Panc1 (cell line): ENCODE measurements around the gene ATP7B. TPM values are rescaled to one million over a fixed set of nuclear protein-coding genes. Genes with fewer than 3 reads are reported as not detected.

Experiments used
- ATAC-seq: fragments of 200-7000 bp; cut with Tn5 transposase; 2 replicates; pipeline ENCODE4 v1.9.1; 2020; ENCODE audit warnings: mild to moderate bottlenecking, moderate library complexity
- BruUV-seq: library from RNA; stranded (reverse); fragments of 400-500 nt; replicated peaks from 2 replicates; lab custom pipeline; 2021; lab: Mats Ljungman, UMichigan
- CTCF ChIA-PET: fragments of 300-600 bp; sonication (Branson Sonifier 250); formaldehyde crosslinking; loops from one replicate; lab custom pipeline; 2022; ENCODE audit warnings: antibody characterized with exemption; lab: Charles Lee
- POLR2A ChIA-PET: fragments of 300-600 bp; sonication (Branson Sonifier 250); formaldehyde crosslinking; loops from one replicate; lab custom pipeline; 2022; ENCODE audit warnings: antibody characterized with exemption; lab: Charles Lee
- DNase-seq: peaks from one replicate; pipeline ENCODE4 v3.0.0-alpha.2; 2010; ENCODE audit warnings: low read depth, low spot score
- H3K27ac ChIP-seq: 2 replicates; pipeline ENCODE4 v1.5.1; 2011; ENCODE audit warnings: mild to moderate bottlenecking, low read length, inconsistent platforms
- H3K27me3 ChIP-seq: fragments of 200-500 bp; sonication (Bioruptor generic); 2 replicates; pipeline ENCODE4 v1.6.0; 2014; ENCODE audit warnings: low read length, inconsistent platforms; ENCODE audit not compliant: control insufficient read depth, insufficient read depth
- H3K36me3 ChIP-seq: fragments of 200-500 bp; sonication (Bioruptor generic); 2 replicates; pipeline ENCODE4 v1.5.1; 2014; ENCODE audit warnings: inconsistent platforms, mild to moderate bottlenecking, low read length, moderate library complexity; ENCODE audit not compliant: control insufficient read depth, insufficient read depth
- H3K4me1 ChIP-seq: 2 replicates; pipeline ENCODE4 v1.5.1; 2011; ENCODE audit warnings: inconsistent platforms, mild to moderate bottlenecking, low read length, moderate library complexity; ENCODE audit not compliant: control insufficient read depth, insufficient read depth
- H3K4me3 ChIP-seq, 2 experiments: 2 replicates each; pipeline ENCODE4 v1.5.1; 2011 to 2012; ENCODE audit warnings: low read depth in 2 of 2, low read length in 2 of 2, mild to moderate bottlenecking in 2 of 2, inconsistent platforms in 1 of 2, moderate library complexity in 1 of 2
- H3K9me3 ChIP-seq: fragments of 200-500 bp; sonication (Bioruptor generic); 2 replicates; pipeline ENCODE4 v1.5.1; 2014; ENCODE audit warnings: low read depth, mild to moderate bottlenecking, inconsistent platforms, low read length, moderate library complexity; ENCODE audit not compliant: control insufficient read depth, insufficient read depth
- CTCF ChIP-seq: fragments of 450-650 bp; IDR thresholded peaks from 2 replicates; pipeline ENCODE4 v1.5.1; 2017; ENCODE audit warnings: mild to moderate bottlenecking
- POLR2AphosphoS5 ChIP-seq: IDR thresholded peaks from 2 replicates; pipeline ENCODE4 v1.6.1; 2012; ENCODE audit warnings: mild to moderate bottlenecking, low read depth, low read length, moderate library complexity
- SIN3A ChIP-seq: IDR thresholded peaks from 2 replicates; pipeline ENCODE4 v1.6.1; 2012; ENCODE audit warnings: low read depth, mild to moderate bottlenecking, low read length, moderate library complexity, borderline replicate concordance; ENCODE audit not compliant: insufficient read depth
- TCF7L2 ChIP-seq: IDR thresholded peaks from 2 replicates; pipeline ENCODE4 v1.6.1; 2011; ENCODE audit warnings: mild to moderate bottlenecking, low read depth, low read length, inconsistent platforms
- in situ Hi-C: cut with HindIII; loops from 2 replicates; pipeline ENCODE4 v1.10.0; 2016; ENCODE audit warnings: low sequenced_read_pairs, low pct_unique_long_range_greater_than_20kb
- intact Hi-C: fragments of 100-400 bp; cut with micrococcal nuclease; formaldehyde crosslinking; loops from one replicate; pipeline ENCODE4 v1.10.0; 2022; ENCODE audit not compliant: unreplicated experiment
- total RNA-seq: library from RNA; stranded (reverse); gene quantifications from one replicate; pipeline ENCODE4 v1.2.1, GENCODE V29; 2021; ENCODE audit not compliant: unreplicated experiment
- TF ChIP-seq, protein P1 (sequence below), 2 experiments: IDR thresholded peaks; 2 replicates each; pipeline ENCODE4 v1.6.1; 2011 to 2012; ENCODE audit warnings: low read depth in 2 of 2, control low read depth in 1 of 2, low read length in 1 of 2, mild to moderate bottlenecking in 1 of 2, moderate library complexity in 1 of 2; ENCODE audit not compliant: insufficient read depth in 1 of 2

ATP7B gene
- total RNA-seq, 1 experiment from 2014 or later, result 19.6 TPM

GRCh38 chr13:51929699-51930098 lies 81.6 kb downstream of the ATP7B start:
- BruUV-seq, result no TSS peak
- Histone ChIP-seq H3K4me3 (no peak overlapping the region), H3K27ac (no peak overlapping the region), H3K4me1 (no peaks in the 10 kb centered on the region), H3K9me3 (no peaks in the 10 kb centered on the region), H3K27me3 (no peaks in the 10 kb centered on the region), H3K36me3 (no peaks in the 10 kb centered on the region)
- CTCF ChIA-PET, result interaction anchor here (0.5 kb wide), 1 partner anchor 207 kb away, joined by 3 read pairs; no protein-coding TSS in a partner anchor
- in situ Hi-C loops (no loop called here), intact Hi-C loops (no loop called here)
- no peak for ATAC-seq
- POLR2A ChIA-PET, result no interaction called here
- no peak for TF ChIP-seq SIN3A
- TF ChIP-seq TCF7L2, result no peak
- TF ChIP-seq, protein P1, sequence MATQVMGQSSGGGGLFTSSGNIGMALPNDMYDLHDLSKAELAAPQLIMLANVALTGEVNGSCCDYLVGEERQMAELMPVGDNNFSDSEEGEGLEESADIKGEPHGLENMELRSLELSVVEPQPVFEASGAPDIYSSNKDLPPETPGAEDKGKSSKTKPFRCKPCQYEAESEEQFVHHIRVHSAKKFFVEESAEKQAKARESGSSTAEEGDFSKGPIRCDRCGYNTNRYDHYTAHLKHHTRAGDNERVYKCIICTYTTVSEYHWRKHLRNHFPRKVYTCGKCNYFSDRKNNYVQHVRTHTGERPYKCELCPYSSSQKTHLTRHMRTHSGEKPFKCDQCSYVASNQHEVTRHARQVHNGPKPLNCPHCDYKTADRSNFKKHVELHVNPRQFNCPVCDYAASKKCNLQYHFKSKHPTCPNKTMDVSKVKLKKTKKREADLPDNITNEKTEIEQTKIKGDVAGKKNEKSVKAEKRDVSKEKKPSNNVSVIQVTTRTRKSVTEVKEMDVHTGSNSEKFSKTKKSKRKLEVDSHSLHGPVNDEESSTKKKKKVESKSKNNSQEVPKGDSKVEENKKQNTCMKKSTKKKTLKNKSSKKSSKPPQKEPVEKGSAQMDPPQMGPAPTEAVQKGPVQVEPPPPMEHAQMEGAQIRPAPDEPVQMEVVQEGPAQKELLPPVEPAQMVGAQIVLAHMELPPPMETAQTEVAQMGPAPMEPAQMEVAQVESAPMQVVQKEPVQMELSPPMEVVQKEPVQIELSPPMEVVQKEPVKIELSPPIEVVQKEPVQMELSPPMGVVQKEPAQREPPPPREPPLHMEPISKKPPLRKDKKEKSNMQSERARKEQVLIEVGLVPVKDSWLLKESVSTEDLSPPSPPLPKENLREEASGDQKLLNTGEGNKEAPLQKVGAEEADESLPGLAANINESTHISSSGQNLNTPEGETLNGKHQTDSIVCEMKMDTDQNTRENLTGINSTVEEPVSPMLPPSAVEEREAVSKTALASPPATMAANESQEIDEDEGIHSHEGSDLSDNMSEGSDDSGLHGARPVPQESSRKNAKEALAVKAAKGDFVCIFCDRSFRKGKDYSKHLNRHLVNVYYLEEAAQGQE (IDR thresholded peaks at IDR 0.05; ENCODE audit: insufficient read depth in 1 of 2, low read depth in 2 of 2, low read length in 1 of 2), result no peak
- no peak for DNase-seq

GRCh38 chr13:51928231-51928630 lies 83.0 kb downstream of the ATP7B start:
- H3K4me3 ChIP-seq, result no peak overlapping the region
- no peaks in the 10 kb centered on the region for H3K36me3 ChIP-seq
- ATAC-seq, result no peak
- in situ Hi-C loops (no loop called here), intact Hi-C loops (no loop called here)
- H3K9me3 ChIP-seq, result no peaks in the 10 kb centered on the region
- no peaks in the 10 kb centered on the region for H3K27me3 ChIP-seq
- BruUV-seq, result no TSS peak
- no peak overlapping the region for H3K27ac ChIP-seq
- no peaks in the 10 kb centered on the region for H3K4me1 ChIP-seq
- TF ChIP-seq SIN3A, result no peak
- TF ChIP-seq, protein P1 (IDR thresholded peaks at IDR 0.05; ENCODE audit: insufficient read depth in 1 of 2, low read depth in 2 of 2, low read length in 1 of 2), result no peak
- no peak for TF ChIP-seq POLR2AphosphoS5
- TF ChIP-seq CTCF, result no peak
- no peak for TF ChIP-seq TCF7L2
- DNase-seq, result no peak
- POLR2A ChIA-PET, result no interaction called here
- CTCF ChIA-PET, result no interaction called here
